RCC 7860 (cell line): ENCODE measurements around the gene STON2.

ENCODE experiments used
- DNase-seq: peaks from one replicate; pipeline ENCODE4 v3.0.0-alpha.2; 2015; ENCODE audit warnings: low spot score
- FAIRE-seq: peaks from 2 replicates; lab custom pipeline; 2012; peaks lifted over from hg19 to GRCh38; lab: Jason Lieb, UNC

Gene STON2

GRCh38 chr14:81423504-81423903 lies 23.4 kb upstream of the STON2 start:
- FAIRE-seq (no peak), DNase-seq (no peak)

- no peak for FAIRE-seq
Measured at GRCh38 chr14:81418057-81418790, 18.1 kb upstream of the STON2 start.

GRCh38 chr14:81416981-81417380 lies 16.9 kb upstream of the STON2 start:
- DNase-seq (no peak), FAIRE-seq (no peak)

More at GRCh38 chr14:81418057-81418790, 18.1 kb upstream of the STON2 start:
- DNase-seq, result no peak

GRCh38 chr14:81416194-81416952 lies 16.2 kb upstream of the STON2 start:
- DNase-seq, result no peak
- no peak for FAIRE-seq

GRCh38 chr14:81415781-81416180 lies 15.7 kb upstream of the STON2 start:
- FAIRE-seq, result no peak
- no peak for DNase-seq

GRCh38 chr14:81414123-81414522 lies 14.0 kb upstream of the STON2 start:
- DNase-seq (no peak), FAIRE-seq (no peak)

GRCh38 chr14:81412779-81413178 lies 12.7 kb upstream of the STON2 start:
- FAIRE-seq, result no peak
- DNase-seq, result no peak

GRCh38 chr14:81408595-81408994 lies 8.5 kb upstream of the STON2 start:
- DNase-seq (peak; percentile 7), FAIRE-seq (peak; percentile 80)

- DNase-seq (peak; percentile 51), FAIRE-seq (peak; percentile 74)
Measured at GRCh38 chr14:81406863-81407262, 6.7 kb upstream of the STON2 start.

- FAIRE-seq, result no peak
- DNase-seq, result peak; percentile 31
Measured at GRCh38 chr14:81402123-81402495, 2.0 kb upstream of the STON2 start.

- DNase-seq, result peak; percentile 75
- FAIRE-seq, result peak; percentile 95
Measured at GRCh38 chr14:81401420-81402122, 1.4 kb upstream of the STON2 start.

GRCh38 chr14:81400852-81401251 lies 728 bp upstream of the STON2 start:
- FAIRE-seq, result peak; percentile 84
- peak; percentile 86 for DNase-seq

GRCh38 chr14:81398196-81398891 lies 1.8 kb downstream of the STON2 start:
- no peak for DNase-seq
- no peak for FAIRE-seq

- no peak for DNase-seq
- FAIRE-seq, result no peak
Measured at GRCh38 chr14:81396113-81396512, 4.0 kb downstream of the STON2 start.

GRCh38 chr14:81394739-81395138 lies 5.4 kb downstream of the STON2 start:
- FAIRE-seq, result no peak
- no peak for DNase-seq

- DNase-seq (no peak), FAIRE-seq (no peak)
Measured at GRCh38 chr14:81392976-81393643, 7.0 kb downstream of the STON2 start.

GRCh38 chr14:81392052-81392451 lies 8.1 kb downstream of the STON2 start:
- FAIRE-seq (no peak), DNase-seq (no peak)

- DNase-seq, result no peak
- no peak for FAIRE-seq
Measured at GRCh38 chr14:81390696-81391095, 9.4 kb downstream of the STON2 start.

GRCh38 chr14:81388336-81388735 lies 11.8 kb downstream of the STON2 start:
- FAIRE-seq (no peak), DNase-seq (no peak)

- no peak for DNase-seq
- FAIRE-seq, result no peak
Measured at GRCh38 chr14:81386290-81386745, 13.8 kb downstream of the STON2 start.
